NOMO-1 treated with dmso at 0.1 percent for 144 hours (cell line): Measurements from ENCODE around the gene CORO2A.

Experiments
- DNase-seq: peaks from one replicate; lab custom pipeline; 2025; ENCODE audit not compliant: unreplicated experiment; lab: John Stamatoyannopoulos, UW

The CORO2A gene, protein sequence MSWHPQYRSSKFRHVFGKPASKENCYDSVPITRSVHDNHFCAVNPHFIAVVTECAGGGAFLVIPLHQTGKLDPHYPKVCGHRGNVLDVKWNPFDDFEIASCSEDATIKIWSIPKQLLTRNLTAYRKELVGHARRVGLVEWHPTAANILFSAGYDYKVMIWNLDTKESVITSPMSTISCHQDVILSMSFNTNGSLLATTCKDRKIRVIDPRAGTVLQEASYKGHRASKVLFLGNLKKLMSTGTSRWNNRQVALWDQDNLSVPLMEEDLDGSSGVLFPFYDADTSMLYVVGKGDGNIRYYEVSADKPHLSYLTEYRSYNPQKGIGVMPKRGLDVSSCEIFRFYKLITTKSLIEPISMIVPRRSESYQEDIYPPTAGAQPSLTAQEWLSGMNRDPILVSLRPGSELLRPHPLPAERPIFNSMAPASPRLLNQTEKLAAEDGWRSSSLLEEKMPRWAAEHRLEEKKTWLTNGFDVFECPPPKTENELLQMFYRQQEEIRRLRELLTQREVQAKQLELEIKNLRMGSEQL

DNA sequence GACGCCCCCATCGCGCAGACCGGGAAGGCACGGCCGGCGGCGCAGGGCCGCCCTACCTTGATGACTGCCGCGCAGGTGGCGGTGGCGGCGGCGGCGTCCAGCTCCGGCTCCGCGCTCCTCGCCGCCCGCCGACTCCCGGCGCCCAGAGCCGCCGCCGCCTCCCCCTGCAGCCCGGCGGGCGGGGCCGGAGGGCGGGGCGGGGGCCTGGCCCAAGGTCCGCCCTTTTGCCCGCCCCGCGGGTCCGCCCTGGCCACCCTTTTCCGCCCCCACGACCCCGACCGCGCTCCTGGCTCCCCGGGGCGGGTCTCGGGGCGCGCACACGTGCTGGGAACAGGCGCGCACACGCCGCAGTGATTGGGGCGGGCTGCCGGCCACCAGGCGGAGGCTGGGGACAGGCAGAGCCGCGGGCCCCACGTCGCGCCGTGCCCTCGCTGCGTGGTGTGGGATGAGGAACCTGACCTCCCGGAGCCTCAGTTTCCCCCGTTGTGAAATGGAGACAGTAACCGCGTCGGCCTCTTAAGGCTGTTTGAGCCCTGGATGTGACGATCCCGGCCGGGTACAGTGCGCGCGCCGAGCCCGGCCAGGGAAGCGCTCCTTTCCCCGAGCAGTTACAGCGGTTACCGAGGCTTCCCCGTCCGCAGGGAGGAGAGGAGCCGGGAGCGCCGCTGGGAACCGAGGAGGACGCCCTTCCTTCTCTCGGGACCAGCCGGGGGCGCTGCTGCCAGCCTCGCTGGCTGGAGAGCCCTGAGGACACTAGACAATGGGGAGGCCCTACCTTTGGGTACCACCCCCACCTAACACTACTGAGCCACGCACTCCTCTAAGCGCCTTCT is at the start of gene CORO2A:
TSS of gene CORO2A (minus strand) at position 135 of the 833 bp plus-strand sequence. CDS start 34,977 bp downstream, outside the sequence.
- peak; percentile 56 for DNase-seq

DNA sequence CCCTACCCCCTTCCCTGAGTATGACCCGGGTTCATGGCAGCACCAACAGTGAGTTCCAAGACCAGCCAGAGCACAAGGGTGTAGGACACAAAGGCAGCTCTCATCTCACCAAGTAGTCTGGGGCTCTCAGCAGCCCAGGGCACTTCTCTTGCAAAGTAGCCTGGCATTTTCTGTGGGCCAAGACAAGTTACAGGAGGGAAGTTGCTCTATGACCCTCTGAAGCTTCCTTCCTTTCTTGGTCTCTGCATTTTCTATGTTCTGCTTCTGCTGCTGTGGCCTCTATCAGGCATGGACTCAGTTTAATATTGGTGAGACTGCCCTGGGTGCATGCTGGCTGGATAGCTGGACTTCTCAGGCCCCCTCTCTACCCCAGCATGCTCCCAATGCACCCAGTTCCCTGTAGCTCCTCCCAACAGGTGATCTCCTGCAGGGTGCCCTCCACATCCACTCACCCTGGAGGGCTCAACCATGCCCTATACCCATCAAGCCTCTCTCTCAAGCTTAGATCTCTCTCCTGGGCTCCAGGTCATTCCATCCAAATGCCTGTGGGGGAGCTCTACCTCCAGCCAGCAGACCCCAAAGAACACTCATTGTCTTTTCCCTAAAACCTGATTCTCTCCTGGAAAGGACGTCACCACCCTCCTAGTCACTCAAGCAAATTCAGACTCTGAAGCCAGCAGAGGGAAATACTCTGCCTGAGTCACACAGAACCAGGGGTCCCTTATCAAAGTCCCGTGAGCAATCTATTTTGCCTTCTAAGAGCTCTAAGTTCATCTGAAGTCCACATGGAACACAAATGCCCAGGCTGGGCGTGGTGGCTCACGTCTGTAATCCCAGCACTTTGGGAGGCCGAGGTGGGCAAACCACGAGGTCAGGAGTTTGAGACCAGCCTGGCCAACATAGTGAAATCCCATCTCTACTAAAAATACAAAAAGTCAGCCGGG is 49.2 kb upstream of the CORO2A start:
- DNase-seq = no peak

DNA sequence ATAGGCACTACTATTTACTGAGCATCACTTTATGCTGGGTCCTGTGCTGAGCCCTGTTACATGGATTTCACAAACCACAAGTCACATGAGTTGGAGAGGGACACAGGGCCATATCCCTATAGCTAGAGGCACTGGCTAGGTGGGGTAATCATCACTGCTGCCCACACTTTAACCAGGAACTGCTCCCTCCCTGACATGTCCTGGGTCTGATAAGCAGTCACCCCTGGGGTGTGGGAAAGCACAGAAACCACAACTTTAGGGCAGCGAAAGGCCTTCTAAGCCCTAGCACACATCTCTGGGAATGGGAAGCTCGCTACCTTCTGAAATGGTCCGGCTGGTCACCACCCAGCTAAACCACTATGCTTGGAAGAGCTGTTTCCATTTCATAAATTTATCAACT is 48.0 kb upstream of the CORO2A start:
- DNase-seq = no peak

DNA sequence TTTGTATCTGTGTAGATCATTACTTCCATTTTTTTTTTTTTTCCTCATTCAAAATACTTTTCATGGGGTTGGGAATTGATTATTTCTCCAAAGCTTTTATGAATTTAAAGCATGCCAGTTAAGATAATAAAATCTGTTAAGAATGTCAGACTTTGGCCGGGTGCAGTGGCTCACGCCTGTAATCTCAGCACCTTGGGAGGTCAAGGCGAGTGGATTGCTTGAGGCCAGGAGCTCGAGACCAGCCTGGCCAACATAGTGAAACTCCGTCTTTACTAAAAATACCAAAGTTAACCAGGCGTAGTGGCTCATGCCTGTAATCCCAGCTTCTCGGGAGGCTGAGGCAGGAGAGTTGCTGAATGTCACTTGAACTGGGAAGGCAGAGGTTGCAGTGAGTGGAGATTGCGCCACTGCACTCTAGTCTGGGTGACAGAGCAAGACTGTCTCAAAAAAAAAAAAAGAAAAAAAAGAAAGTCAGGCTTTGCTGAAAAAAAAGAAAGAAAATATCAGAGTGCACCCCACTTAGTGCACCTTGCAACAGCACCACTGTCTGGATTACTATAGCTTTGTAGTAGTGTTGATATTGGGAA is 44.6 kb upstream of the CORO2A start:
- no peak for DNase-seq

DNA sequence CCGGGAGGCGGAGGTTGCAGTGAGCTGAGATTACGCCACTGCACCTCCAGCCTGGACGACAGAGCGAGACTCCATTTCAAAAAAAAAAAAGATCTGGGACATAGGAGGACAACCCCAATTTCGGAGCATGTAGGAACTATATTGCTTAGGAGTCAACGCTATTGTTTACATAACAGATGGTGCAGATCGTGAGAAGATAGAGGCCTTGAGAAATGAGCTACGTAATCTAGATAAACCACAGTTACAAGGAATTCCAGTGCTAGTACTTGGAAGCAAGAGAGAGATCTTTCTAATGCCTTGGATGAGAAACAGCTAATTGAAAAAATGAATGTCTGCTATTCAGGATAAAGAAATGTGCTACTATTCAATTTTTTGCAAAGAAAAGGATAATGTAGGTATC is 42.7 kb upstream of the CORO2A start:
- no peak for DNase-seq

DNA sequence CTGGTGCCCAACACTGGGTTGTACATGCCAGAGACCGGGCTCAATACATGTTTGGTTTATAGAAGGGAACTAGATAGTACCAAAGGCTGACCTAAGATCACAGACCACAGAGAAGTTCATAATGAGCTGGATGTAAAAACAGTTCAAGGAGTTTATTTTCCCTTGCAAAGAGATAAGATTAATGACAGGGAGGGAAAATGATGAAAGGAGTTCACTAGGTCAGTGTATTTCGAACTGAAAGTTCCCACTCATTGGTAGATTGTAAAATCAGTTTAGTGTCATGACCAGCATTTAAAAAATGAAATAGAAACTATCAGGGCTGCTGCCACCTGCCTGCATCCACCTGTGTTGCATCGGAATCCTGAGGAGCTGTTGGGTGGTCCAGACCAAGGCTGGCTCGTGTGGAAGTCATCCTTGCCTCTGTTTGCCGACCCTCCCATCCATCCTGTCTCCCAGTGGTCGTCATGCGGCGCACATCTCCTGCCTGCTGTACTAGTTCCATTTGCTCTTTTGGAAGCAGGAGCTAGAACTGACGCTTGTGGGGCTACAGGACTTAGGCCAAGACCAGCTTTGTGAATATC is 41.9 kb upstream of the CORO2A start:
- DNase-seq = no peak

DNA sequence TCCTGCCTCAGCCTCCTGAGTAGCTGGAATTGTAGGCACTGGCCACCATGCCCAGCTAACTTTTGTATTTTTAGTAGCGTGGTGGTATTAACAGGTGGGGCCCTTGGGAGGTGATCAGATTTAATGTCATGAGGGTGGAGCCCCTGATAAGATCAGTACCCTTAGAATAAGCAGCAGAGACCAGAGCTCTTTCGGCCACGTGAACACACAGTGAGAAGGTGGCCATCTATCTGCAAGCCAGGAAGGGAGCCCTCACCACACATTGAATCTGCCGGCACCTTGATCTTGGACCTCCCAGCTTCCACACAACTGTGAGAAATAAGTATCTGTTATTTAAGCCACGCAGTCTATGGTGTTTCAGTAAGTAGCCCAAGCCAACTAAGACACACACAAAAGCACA is 40.5 kb upstream of the CORO2A start:
- DNase-seq = no peak

DNA sequence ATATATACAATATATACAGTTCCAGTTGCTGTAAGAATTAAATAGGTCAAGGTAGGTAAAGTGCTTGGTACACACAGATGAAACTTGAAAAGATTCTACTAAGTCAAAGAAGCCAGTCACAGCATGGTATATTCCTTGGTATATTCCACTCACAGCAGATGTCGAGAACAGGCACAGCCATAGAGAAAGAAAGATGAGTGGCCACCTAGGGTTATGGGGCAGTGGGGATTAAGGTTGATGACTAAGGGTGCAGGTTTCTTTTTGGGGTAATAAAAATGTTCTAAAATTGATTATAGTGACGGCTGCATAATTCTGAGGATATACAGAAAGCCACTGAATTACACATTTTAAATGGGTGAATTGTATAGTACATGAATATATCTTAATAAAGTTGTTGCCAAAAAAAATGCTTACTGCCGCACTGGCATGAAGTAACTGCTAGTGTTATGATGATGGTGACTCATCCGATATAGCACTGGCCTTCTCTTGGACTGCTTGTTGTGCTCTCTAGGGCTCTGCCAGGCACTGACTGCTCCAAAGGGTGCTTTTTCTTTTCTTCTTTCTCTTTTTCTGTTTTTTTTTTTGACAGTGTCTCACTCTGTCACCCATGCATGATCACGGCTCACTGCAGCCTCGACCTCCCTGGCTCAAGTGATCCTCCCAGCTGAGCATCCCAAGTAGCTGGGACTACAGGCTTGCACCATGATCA is 39.5 kb upstream of the CORO2A start:
- DNase-seq = no peak

DNA sequence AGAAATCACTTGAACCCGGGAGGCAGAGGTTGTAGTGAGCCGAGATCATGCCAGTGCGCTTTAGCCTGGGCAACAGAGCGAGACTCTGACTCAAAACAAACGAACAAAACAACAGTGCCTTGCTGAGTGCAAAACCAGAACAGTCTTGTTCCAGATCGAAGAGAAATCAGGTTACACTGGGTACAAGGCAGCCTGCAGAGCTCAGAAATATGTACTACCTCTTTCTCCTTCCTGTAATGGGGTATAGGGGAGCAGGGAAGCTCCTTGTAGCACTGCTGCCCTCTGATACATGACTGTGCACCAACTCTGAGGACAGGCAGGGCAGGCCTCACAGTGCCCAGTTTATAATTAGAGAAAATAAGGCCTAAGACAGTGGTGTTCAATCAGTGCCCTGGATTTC is 38.4 kb upstream of the CORO2A start:
- no peak for DNase-seq

DNA sequence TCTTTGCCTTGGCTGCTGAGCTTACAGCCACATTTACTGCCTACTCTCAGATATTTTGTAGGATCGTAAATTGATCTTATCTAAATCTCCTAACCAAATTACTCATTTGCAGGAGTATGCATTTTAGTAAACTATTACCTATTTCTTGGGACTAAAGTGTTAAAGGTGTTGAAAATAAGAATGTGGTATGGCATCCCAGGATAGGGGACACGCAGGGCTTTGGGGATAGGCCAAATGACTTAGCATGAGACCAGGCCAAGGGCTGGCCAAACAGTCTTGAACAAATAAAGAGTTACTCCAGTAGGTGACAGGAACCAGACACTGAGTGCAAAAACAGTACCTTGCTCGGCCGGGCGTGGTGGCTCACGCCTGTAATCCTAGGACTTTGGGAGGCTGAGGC is 37.9 kb upstream of the CORO2A start:
- DNase-seq = no peak

DNA sequence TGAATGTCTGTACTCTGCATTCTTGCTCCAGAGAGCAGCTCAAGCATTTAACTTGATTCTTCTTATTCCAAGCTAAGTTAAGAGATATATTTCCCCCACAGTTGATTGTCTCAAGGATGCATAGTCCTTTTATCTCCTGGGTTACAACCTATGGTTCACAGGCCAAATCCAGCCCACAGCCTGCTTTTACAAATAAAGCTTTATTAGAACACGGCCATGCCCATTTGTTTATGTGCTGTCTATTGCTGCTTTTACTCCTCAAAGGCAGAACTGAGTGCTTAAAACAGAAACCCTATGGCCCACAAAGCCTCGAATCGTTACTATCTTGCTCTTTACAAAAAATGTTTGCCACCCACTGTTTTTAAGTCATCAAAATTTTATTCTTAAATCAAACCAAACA is 37.2 kb upstream of the CORO2A start:
- no peak for DNase-seq

DNA sequence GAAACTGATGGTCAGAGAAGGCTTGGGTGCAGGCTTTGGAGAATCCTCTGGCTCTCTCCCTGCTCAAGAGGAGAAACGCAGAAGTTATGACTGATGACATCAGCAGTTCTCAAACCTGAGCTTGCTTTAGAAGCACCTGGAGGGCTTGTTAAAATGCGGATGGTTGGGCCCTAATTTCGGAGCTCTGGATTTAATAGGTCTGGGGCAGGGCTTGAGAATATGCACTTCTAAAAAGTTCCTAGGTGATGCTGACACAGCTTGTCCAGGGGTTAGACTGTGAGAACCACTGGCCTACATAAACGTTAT is 36.6 kb upstream of the CORO2A start:
- no peak for DNase-seq

DNA sequence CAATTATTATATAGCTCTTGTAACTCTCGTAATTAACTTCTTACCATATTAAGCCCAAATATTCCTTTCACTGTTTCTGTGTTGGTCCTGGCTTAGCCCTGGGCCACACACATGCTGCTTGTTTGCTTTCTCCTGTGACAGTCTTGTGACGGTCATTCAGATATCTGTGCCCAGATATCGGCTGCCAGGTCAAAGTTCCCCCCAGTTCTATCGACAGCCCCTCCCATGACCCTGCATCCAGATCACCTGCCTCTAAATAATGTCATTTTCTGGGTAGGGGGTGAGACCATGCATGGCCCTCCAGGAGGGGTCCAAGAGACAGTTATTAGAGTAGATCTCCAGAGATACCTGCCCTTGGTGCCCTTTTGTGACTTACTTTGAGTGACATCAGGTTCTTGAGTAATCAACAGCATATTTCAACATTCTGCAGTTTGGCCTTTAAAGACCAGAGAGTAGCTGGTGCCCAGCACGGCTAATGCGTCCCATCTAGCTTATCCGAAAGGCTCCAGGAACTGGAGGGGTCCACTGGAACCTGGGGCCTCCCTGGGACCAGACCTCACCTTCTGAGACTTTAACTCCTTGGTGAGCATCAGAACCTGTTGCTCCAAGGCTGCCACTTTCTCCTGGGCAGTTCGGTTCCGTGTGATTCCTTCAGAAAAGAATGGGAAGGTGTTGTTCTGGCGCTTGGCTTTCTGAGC is 36.1 kb upstream of the CORO2A start:
- no peak for DNase-seq

DNA sequence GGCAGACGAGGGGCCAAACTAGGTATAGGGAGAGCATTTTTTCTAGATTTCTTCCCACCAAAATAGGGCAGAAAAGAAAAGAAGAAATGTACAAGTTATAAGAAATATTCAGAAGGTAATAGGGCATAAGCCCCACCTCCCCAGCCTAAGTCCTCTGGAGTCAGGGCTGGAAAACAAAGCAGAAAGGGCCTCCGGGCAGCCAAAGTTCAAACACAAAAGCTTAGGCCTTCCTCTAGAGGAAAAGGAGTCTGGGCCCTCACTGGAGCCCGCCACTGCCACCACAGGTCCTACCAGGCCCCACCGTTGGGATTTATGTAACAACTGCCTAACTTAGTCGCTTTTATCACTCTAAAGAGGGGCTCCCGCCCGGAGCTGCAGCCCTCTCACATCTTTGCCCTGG is 35.4 kb upstream of the CORO2A start:
- no peak for DNase-seq

DNA sequence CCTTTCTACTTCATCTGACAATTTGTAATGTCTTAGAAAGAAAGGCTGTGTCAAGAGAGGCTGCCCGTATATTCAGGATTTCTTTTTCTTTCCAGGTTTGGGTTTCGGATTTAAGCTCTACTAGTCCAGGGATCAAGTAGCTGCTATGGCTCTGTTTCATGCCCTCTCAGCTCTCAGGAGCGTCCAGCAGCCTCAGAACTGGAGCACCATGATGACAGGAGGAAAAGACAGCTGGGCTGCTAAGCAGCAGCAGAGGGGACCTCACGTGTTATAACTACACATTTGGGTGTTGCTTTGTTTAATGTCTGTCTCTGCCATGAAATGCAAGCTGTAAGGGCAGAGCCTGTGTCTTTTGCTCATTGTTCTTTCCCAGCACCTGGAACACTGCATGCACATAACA is 34.5 kb upstream of the CORO2A start:
- DNase-seq = no peak

DNA sequence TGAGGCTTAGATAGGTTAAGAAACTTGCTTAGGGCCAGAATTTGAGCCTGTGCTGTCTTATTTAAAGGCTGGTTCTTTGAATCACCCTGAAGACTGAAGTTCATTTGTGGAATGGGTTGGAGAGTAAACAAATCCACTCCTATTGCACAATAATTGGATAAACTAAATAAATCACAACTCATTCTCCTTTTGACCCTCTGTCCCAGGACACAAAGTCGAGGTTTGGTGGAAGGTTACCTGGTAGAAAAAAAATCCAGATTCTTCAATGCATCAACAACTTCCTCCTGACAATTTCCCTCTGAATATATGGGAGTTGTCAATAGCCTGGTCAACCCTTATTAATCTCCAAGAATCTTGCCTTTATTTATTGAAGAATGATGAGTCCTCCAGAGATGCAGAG is 34.1 kb upstream of the CORO2A start:
- DNase-seq = no peak

DNA sequence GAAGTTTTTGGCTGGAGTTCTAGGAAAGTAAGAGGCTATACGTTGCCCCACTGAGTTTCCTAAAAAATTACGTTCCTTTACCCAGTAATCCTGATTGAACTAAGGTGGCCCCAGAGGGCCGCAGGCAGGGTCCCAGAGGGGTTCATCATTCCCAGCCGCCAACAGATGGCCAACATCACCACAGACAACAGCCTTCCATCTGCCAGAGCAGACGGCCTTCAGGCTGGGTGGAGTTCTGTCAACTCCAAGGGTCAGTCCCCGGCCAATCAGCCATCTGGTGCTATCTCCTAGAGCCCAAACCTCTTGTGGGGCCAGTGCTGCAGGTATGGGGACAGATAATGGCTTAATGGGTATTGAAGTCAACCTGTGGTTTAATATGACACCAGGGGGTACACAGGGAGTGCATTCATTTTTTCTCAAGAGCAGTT is 32.6 kb upstream of the CORO2A start:
- DNase-seq = no peak

DNA sequence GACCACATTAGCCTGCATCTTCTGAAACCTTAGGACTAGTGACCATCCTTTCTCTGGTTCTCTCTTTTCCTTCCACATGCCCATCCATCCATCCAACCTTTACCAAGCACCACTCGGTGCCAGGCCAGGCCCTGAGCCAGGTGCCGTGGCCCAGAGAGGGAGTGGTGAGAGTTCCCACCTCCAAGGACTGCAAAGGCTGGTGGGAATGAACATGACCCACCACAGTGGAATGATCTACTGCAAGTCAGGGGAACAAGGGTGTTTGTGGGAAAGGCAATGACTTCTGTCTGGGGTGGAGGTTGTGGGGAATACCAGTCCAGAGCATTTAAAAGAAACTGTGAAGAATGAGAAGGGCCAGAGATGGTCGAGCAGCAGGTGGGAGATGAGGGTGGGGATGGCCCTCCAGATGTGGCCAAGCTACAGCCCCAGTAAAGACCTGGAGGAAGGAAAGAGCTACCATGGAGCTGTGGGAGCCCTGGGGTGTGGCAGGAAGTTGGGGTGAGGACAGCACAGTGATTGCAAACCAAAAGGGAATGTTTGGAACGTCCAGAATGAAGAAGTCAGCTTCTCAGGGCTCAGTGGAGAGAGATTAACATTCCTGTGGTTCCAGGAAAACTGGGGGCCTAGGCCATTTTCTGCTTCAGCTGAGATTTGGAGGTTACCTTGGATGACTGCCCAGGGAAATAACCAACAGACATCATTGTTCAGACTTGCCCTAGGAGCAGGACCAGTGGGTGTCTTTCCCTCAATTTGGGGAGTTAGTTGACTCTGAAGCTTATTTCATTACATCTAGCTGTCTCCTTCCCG is 30.7 kb upstream of the CORO2A start:
- no peak for DNase-seq
